Choroid plexus epithelial cell (primary cell): ENCODE results near the gene NT5DC3.

Experiments used
- DNase-seq: peaks from one replicate; pipeline ENCODE4 v3.0.0-alpha.2; 2010; ENCODE audit warnings: low read depth
- H3K4me3 ChIP-seq: 2 replicates; pipeline ENCODE4 v1.5.1; 2011; ENCODE audit warnings: low read depth, mild to moderate bottlenecking, control low read depth, low read length, moderate library complexity
- CTCF ChIP-seq: conservative IDR thresholded peaks from 2 replicates; pipeline ENCODE4 v1.5.1; 2011; ENCODE audit warnings: low read depth, mild to moderate bottlenecking, control low read depth, inconsistent platforms, low read length, moderate library complexity

The NT5DC3 gene

GRCh38 chr12:103778781-103779180 lies 62.3 kb downstream of the NT5DC3 start:
- no peak for DNase-seq
- TF ChIP-seq CTCF, result no peak
- no peak overlapping the region for H3K4me3 ChIP-seq

GRCh38 chr12:103774977-103775560 lies 66.0 kb downstream of the NT5DC3 start:
- TF ChIP-seq CTCF, result no peak
- H3K4me3 ChIP-seq, result no peak overlapping the region
- DNase-seq, result no peak

GRCh38 chr12:103773109-103773910 lies 67.7 kb downstream of the NT5DC3 start:
- no peak for DNase-seq
- no peak overlapping the region for H3K4me3 ChIP-seq
- TF ChIP-seq CTCF, result no peak

- no peak overlapping the region for H3K4me3 ChIP-seq
- no peak for TF ChIP-seq CTCF
These were observed 68.5 kb downstream of the NT5DC3 start for GRCh38 chr12:103772367-103773108.

GRCh38 chr12:103771466-103771865 lies 69.6 kb downstream of the NT5DC3 start:
- peak; percentile 71 for DNase-seq
- peak; percentile 91 for TF ChIP-seq CTCF
- H3K4me3 ChIP-seq, result no peak overlapping the region

More at GRCh38 chr12:103772367-103773108, 68.5 kb downstream of the NT5DC3 start:
- no peak for DNase-seq

- H3K4me3 ChIP-seq, result no peak overlapping the region
- TF ChIP-seq CTCF, result no peak
- DNase-seq, result peak; percentile 43
These were observed 71.6 kb downstream of the NT5DC3 start for GRCh38 chr12:103769240-103769945.
